Activated T-cell treated with anti-CD3 and anti-CD28 coated beads for 48 hours (primary cell): ENCODE data around the gene LATS1.
"Not testable (repeated sequence)": the region's sequence is repeated elsewhere in the genome, so short reads cannot be mapped to it uniquely, and the experiment has no call there.

Experiments used
- DNase-seq: peaks from one replicate; pipeline ENCODE4 v3.0.0-alpha.2; 2020; ENCODE audit warnings: low read depth

LATS1 gene

GRCh38 chr6:149728499-149729234 is 10.8 kb upstream of the LATS1 start:
- no peak for DNase-seq

GRCh38 chr6:149727793-149728498 is 10.0 kb upstream of the LATS1 start:
- no peak for DNase-seq

GRCh38 chr6:149725785-149726184 is 7.9 kb upstream of the LATS1 start:
- no peak for DNase-seq

GRCh38 chr6:149723771-149724417 is 6.0 kb upstream of the LATS1 start:
- no peak for DNase-seq

GRCh38 chr6:149723262-149723661 is 5.4 kb upstream of the LATS1 start:
- no peak for DNase-seq

GRCh38 chr6:149719531-149719930 is 1.6 kb upstream of the LATS1 start:
- no peak for DNase-seq

- no peak for DNase-seq
Measured at GRCh38 chr6:149717255-149717587, 680 bp downstream of the LATS1 start.

GRCh38 chr6:149716181-149716963 is 1.5 kb downstream of the LATS1 start:
- no peak for DNase-seq

GRCh38 chr6:149714442-149714841 is 3.5 kb downstream of the LATS1 start:
- no peak for DNase-seq

- no peak for DNase-seq
Measured at GRCh38 chr6:149711711-149712110, 6.2 kb downstream of the LATS1 start.

- no peak for DNase-seq
Measured at GRCh38 chr6:149701714-149702113, 16.2 kb downstream of the LATS1 start.

GRCh38 chr6:149699150-149699549 is 18.8 kb downstream of the LATS1 start:
- DNase-seq, result no peak

- DNase-seq, result no peak
Measured at GRCh38 chr6:149698175-149698574, 19.7 kb downstream of the LATS1 start.

GRCh38 chr6:149696901-149697300 is 21.0 kb downstream of the LATS1 start:
- DNase-seq, result no peak

- DNase-seq, result no peak
Measured at GRCh38 chr6:149694921-149695320, 23.0 kb downstream of the LATS1 start.

GRCh38 chr6:149691201-149691600 is 26.7 kb downstream of the LATS1 start:
- DNase-seq, result no peak

- DNase-seq, result no peak
Measured at GRCh38 chr6:149686230-149686629, 31.7 kb downstream of the LATS1 start.

- DNase-seq, result no peak
Measured at GRCh38 chr6:149683256-149683859, 34.5 kb downstream of the LATS1 start.

GRCh38 chr6:149681845-149682244 is 36.1 kb downstream of the LATS1 start:
- DNase-seq, result not testable (repeated sequence)

GRCh38 chr6:149681209-149681608 is 36.7 kb downstream of the LATS1 start:
- DNase-seq, result no peak

- no peak for DNase-seq
Measured at GRCh38 chr6:149680503-149680902, 37.4 kb downstream of the LATS1 start.

GRCh38 chr6:149672265-149672664 is 45.6 kb downstream of the LATS1 start:
- not testable (repeated sequence) for DNase-seq
